ENCODE measurements around the gene CALCR. TPM values are rescaled to one million over a fixed set of nuclear protein-coding genes. Genes with fewer than 3 reads are reported as not detected.

Gene CALCR
- not detected for total RNA-seq

DNA sequence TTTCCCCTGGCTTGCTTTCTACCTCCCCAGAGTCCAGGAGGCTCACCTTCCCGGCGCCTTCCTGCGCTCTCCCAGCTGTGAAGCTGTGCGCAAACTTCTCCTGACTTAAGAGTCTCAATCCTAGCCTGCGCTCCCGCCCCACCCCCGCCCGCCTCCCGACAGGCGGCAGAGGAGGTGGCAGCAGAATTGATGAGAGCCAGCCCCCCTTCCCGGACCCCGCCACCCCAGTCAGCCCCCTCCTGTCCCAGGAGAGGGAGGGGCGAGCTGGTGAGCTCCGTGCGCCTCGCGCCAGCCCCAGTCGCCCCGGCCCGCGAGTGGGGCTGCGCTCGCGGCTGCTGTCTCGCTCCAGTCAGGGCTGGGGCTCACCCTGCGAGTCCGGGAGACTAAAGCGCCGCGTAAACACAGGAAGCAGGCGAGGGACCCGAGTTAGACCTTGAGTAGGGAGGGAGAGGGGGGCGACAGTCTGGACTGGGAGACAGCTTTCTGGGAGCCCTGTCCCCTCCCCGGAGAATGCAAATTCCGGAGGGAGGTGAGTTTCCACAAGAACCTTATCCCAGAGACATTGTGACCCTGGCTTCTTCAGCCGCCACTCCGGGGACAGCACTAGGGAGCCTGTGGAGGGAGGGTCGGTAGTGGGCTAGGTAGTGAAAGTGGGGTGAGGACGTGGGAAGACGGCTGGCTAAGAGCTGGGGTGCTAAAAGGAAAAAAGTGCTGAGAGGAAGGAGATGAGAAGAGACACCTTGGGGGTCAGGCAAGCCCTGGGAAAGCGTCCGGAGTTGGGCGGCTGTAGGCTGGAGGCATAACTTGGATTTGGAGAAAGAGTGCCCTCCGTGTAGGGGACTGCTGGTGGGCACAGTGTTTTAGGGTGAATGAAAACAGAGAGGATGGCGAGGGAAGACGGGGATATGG, at the start of gene CALCR:
Gene CALCR, minus strand, starts transcription at position 79 of the 909 bp plus-strand sequence. CDS start 87,743 bp downstream, outside the sequence.
- ATAC-seq (ENCODE audit: insufficient number of reproducible peaks, low FRiP score, low read depth) = no peak
- Histone ChIP-seq H3K27me3 (replicated peaks; ENCODE audit: insufficient read depth) (no peaks in the 10 kb centered on the region), H3K4me1 (ENCODE audit: control insufficient read depth in 1 of 2, low read depth in 2 of 2) (no peaks in the 10 kb centered on the region), H3K9me3 (no peaks in the 10 kb centered on the region), H3K27ac (no peak within 1 kb of the TSS), H3K36me3 (no peaks in the 10 kb centered on the region), H3K4me3 (peak within 1 kb of the TSS; percentile 53)
- DNase-seq (ENCODE audit: low spot score) = no peak
- TF ChIP-seq, protein P1, sequence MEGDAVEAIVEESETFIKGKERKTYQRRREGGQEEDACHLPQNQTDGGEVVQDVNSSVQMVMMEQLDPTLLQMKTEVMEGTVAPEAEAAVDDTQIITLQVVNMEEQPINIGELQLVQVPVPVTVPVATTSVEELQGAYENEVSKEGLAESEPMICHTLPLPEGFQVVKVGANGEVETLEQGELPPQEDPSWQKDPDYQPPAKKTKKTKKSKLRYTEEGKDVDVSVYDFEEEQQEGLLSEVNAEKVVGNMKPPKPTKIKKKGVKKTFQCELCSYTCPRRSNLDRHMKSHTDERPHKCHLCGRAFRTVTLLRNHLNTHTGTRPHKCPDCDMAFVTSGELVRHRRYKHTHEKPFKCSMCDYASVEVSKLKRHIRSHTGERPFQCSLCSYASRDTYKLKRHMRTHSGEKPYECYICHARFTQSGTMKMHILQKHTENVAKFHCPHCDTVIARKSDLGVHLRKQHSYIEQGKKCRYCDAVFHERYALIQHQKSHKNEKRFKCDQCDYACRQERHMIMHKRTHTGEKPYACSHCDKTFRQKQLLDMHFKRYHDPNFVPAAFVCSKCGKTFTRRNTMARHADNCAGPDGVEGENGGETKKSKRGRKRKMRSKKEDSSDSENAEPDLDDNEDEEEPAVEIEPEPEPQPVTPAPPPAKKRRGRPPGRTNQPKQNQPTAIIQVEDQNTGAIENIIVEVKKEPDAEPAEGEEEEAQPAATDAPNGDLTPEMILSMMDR (IDR thresholded peaks at IDR 0.05) = no peak

DNA sequence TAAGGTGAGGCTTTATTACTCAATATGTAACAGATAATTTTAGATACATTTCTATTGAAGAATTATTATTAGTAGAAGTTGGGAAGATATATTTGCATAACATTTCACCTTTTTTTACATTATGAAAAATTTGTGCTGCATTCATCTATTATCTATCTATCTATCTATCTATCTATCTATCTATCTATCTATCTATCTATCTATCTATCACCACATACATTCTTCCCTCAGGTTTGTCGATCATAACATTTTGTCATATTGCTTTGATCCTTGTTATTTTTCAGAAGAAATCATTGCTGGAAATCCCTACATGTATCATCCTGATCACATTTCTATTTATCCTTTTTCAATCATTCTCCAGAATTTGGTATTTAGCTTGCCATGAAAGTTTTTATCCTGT, 49.3 kb upstream of the CALCR start:
- TF ChIP-seq, protein P1 (IDR thresholded peaks at IDR 0.05) = no peak
- H3K27me3 ChIP-seq (replicated peaks; ENCODE audit: insufficient read depth) = no peaks in the 10 kb centered on the region
- H3K27ac ChIP-seq = no peak overlapping the region
- DNase-seq (ENCODE audit: low spot score) = no peak
- no peak overlapping the region for H3K4me3 ChIP-seq
- H3K4me1 ChIP-seq (ENCODE audit: control insufficient read depth in 1 of 2, low read depth in 2 of 2) = no peaks in the 10 kb centered on the region
- no peaks in the 10 kb centered on the region for H3K36me3 ChIP-seq
- ATAC-seq (ENCODE audit: insufficient number of reproducible peaks, low FRiP score, low read depth) = no peak
- H3K9me3 ChIP-seq = no peaks in the 10 kb centered on the region

DNA sequence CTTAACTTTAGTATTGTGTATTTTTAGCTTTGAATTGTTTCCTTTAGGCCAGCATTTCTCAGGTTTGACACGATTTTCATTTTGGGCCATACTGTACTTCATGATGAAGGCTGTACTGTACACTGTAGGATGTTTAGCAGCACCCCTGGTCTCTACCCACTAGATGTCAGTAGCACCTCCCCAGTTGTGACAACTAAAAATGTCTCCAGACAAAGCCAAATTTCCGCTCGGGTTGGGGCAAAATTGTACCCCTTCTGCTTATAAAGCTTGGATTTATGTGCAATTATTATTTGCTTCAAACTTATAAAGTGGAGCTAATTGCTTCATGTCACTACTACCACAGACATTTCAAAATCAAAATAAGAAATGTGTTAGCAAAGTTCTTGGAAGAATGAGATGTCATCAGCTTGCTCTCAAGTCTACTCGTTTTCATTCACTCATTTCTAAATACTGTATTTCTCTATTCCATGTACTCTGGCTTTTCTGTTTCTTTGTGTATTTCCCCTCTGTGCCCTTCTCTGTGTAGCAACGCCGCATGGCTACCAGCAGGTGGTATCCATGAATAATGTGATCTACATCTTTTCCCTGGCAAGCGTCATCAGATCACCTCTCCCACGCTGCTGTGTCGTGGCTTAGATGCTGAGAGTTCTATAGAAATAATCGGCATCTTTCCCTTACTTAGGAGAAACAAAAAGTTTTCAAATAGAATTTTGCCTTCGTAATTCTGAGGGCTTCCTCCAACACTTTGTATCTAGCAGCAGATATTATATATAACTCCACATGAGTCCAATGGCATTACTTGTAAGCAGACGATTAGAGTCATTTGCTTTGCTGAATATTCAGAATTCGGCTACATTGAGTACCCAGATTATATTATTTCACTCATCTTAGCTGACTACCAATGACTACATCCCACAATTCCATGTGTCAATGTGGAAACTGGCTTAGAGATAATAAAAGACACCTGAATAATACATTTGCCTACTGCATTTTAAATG, 47.8 kb upstream of the CALCR start:
- Histone ChIP-seq H3K36me3 (no peaks in the 10 kb centered on the region), H3K27ac (no peak overlapping the region), H3K4me1 (ENCODE audit: control insufficient read depth in 1 of 2, low read depth in 2 of 2) (no peaks in the 10 kb centered on the region), H3K27me3 (replicated peaks; ENCODE audit: insufficient read depth) (no peaks in the 10 kb centered on the region), H3K9me3 (no peaks in the 10 kb centered on the region), H3K4me3 (no peak overlapping the region)
- DNase-seq (ENCODE audit: low spot score) (no peak), ATAC-seq (ENCODE audit: insufficient number of reproducible peaks, low FRiP score, low read depth) (no peak)
- TF ChIP-seq, protein P1 (IDR thresholded peaks at IDR 0.05) = no peak

DNA sequence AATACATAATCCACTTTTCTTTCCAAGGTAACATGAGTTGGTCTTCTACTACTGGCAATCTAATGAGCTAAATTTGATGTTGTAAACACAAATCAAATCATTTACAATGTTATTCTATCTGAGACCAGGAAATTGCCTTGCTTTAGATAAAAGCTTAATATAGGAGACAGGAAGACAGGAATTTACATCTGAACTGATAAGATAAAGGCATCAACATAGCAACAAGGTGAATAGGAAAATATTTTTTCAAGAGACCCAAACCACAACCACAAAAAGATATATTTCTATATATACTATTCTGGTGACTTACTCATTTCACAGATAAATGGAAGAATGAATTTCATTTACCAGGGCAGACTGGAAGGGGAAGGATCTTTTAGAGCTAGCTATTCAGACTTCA, 46.3 kb upstream of the CALCR start:
- H3K36me3 ChIP-seq = no peaks in the 10 kb centered on the region
- TF ChIP-seq, protein P1 (IDR thresholded peaks at IDR 0.05) = no peak
- no peak overlapping the region for H3K4me3 ChIP-seq
- no peak for ATAC-seq (ENCODE audit: insufficient number of reproducible peaks, low FRiP score, low read depth)
- DNase-seq (ENCODE audit: low spot score) = no peak
- H3K27ac ChIP-seq = no peak overlapping the region
- no peaks in the 10 kb centered on the region for H3K27me3 ChIP-seq (replicated peaks; ENCODE audit: insufficient read depth)
- no peaks in the 10 kb centered on the region for H3K4me1 ChIP-seq (ENCODE audit: control insufficient read depth in 1 of 2, low read depth in 2 of 2)
- H3K9me3 ChIP-seq = no peaks in the 10 kb centered on the region

DNA sequence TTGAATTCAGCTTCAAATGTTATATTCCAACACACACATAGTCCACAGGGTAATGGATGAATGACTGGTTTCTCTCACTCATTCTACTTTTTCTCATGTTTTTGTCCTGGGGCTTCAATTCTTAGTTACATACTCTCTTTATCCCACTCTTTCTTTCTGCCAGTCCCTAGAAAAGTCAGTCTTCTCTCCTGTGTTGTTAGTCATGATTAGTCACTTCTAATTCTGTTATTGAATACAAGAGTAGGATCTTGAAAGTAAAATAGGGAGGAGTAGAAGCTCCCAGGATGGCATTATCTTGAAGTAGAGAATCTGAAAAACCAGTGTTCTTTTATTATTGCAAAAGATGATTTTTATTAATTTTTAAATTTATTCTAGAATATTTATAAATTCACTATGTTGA, 45.5 kb upstream of the CALCR start:
- H3K9me3 ChIP-seq = no peaks in the 10 kb centered on the region
- no peaks in the 10 kb centered on the region for H3K27me3 ChIP-seq (replicated peaks; ENCODE audit: insufficient read depth)
- ATAC-seq (ENCODE audit: insufficient number of reproducible peaks, low FRiP score, low read depth) = no peak
- TF ChIP-seq, protein P1 (IDR thresholded peaks at IDR 0.05) = no peak
- DNase-seq (ENCODE audit: low spot score) = no peak
- no peak overlapping the region for H3K27ac ChIP-seq
- H3K4me1 ChIP-seq (ENCODE audit: control insufficient read depth in 1 of 2, low read depth in 2 of 2) = no peaks in the 10 kb centered on the region
- no peaks in the 10 kb centered on the region for H3K36me3 ChIP-seq
- no peak overlapping the region for H3K4me3 ChIP-seq
